GOT3 (cell line): Measurements from ENCODE around the gene TRIM63.

Experiments used
- DNase-seq: peaks from one replicate; lab custom pipeline; 2025; ENCODE audit warnings: mixed read lengths; lab: John Stamatoyannopoulos, UW

Gene TRIM63

GRCh38 chr1:26034504-26035202 is 32.8 kb downstream of the TRIM63 start:
- no peak for DNase-seq

DNA sequence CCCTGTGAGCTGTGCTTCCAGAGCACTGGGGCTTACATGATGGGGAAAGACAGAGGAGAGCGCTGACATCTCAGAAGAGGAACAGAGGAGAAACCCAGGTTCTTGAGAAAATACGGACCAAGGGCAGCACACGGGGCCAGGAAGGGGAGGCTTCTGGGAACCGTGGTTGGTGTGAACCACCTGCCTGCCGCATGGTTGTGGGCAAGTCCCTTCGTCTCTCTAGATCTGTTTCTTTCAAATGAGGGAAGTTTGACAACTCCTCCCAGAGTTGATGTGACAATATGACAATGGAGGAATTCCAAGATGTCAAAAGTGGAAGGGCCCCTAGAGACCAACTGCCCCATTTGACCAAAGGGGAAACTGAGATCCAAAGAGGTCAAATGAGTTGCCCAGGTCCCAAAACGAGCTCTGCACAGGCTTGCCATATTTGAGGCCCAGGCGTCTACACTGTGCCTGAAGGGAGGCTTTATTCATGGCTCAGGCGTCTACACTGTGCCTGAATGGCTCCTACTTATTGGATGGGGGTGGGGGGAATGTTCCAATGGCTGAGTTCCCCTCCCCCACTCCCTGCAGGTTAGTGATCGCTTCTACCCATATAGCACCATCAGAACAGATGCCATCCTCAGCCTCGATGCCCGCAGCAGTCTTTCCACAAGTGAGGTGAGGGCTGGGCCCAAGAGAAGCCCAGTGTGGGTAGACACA is 34.6 kb downstream of the TRIM63 start:
- no peak for DNase-seq

DNA sequence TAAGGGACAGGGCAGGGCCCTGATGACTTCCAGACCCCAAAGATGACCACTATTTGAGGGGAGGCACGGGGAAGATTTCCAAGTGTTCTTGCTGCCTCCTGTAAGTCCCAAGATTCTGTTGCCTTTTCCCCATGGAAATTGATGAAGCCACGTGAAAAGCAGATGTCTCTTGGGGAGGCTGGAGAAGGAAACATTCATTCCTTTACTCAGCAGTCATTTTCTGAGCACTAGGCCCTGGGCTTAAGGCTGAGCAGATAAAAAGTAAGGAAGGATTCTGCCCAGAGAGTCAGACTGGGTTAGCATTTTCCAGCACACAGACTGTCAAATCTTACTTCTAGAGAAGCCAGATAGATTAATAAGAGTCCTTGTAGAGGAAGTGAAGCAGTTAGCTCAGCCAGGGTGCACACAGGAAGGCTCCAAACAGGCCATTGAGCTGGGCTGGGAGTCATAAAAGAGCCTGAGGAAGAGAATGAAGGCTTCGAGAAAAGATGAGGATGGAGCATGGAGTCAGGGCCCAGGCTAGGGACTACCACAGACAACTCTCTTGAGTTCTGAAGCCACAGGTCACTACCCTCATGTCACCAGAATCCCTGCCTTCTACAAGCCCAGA is 35.7 kb downstream of the TRIM63 start:
- no peak for DNase-seq

- no peak for DNase-seq
Measured at GRCh38 chr1:26031196-26031595, 36.2 kb downstream of the TRIM63 start.

DNA sequence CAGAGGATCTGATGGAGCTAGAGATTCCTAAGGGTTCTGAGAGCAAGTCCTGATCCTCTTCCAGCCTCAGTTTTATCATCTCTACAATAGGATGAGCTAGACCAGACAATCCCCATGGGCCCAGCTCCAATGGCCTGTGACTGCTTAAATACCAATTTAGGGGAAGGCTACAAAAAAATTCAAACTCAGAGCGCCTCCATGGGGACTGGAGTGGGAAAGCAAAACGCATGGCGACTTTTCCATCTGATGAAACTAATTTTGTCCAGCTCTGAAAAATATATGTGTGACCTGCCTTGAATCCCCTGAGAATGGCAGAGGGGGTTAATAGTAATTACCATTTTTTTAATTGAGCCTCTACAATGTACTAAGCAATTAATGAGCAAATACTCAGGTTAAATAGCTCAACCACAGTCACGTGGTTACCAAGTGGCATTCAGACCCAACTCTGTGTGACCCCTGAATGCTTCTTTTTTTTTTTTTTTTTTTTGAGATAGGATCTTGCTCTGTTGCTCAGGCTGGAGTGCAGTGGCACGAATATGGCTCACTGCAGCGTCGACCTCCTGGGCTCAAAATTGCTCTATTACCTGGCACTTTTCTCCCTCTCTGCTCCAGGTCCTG is 37.5 kb downstream of the TRIM63 start:
- no peak for DNase-seq

GRCh38 chr1:26029054-26029863 is 38.2 kb downstream of the TRIM63 start:
- DNase-seq = no peak

DNA sequence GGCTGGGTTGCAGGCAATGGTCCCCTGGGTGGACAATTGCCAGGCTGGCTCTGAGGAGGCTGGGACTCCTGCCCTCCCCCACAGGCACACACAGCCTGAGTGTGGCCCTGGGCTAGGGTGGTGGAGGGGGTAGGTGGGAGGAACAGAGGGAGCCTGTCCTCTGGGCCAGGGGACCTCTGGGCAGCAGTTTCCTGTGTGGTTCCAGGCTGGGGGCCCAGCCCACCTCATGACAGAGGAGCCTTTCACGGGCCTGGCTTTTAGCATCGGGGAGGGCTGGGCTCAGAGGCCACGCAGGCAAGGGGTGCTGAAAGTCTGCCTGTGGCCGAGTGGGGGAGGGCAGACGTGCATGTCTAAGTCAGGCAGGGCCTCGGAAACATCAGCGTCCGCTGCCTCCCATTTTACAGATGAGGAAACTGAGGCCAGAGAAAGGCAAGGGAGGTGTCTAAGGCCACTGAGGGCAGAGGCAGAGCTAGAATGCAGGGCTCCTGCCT is 38.9 kb downstream of the TRIM63 start:
- DNase-seq = no peak

DNA sequence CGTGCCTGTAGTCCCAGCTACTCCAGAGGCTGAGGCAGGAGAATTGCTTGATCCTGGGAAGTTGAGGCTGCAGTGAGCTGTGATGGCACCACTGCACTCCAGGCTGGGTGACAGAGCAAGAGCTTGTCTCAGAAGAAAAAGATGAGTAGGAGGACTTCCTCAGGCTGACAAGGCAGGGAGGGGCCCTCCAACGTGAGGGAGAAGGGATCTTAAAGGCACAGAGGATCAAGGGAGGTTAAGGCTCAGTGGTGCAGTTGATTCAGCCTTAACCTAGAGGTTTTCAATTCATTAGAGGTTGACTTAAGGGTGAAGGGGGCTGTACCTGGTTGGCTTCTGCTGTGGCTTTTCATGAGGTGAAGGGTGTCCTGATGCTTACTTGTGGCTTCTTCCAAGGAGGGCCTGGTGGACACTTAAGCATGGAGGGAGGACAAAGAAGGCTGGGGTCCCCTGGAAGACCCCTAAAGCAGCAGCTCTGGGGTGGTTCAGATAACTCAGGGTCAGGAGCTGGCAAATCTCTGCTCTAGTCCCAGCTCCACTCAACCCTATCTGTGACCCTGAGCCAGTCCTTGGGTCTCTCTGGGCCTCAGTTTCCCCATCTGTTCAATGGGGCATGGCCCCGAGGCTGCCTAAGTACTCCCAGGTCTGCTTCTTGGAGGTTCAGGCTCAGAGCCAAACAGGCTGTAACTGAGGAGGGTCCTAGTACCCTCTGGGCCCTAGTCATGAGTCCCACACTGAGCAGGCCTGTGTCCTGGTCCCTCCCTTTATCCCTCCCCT is 39.5 kb downstream of the TRIM63 start:
- no peak for DNase-seq

DNA sequence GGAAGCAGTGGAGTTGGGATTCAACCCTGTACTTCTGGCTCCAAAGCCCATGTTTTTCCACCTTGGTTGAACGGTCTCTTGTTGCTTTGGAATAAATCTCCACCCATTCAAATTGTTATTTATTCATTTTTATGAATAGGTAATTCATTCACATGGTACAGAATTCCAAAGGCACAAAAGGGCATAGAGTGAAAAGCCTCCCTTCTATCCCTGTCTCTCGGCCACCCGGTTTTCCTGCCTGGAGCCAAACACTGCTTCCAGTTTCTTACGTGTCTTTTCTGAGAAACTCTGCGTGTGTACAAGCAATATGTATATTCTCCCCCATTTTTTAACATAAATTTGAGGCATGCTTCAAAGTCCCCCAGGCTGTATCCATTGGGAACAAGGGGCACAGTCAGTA is 41.9 kb downstream of the TRIM63 start:
- DNase-seq = no peak

- no peak for DNase-seq
Measured at GRCh38 chr1:26025060-26025459, 42.4 kb downstream of the TRIM63 start.

DNA sequence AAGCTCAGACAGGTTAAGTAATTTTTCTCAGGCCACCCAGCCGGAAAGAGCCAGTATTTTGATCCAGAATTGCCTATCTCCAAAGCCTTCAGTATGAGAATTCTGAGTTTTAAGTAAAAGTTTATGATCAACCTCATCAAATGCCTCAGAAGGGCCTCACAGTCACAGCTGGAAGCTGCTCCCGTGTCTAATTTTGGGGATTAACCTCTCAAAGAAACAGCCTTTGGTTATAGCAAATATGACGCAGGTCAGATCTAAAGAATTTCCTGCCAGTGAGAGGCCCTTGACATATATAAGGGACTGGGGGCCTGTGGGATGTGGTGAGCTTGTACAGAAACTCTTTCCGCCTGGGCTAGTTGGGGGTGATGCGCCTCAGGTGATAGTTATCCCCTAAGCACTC is 43.6 kb downstream of the TRIM63 start:
- DNase-seq = no peak

DNA sequence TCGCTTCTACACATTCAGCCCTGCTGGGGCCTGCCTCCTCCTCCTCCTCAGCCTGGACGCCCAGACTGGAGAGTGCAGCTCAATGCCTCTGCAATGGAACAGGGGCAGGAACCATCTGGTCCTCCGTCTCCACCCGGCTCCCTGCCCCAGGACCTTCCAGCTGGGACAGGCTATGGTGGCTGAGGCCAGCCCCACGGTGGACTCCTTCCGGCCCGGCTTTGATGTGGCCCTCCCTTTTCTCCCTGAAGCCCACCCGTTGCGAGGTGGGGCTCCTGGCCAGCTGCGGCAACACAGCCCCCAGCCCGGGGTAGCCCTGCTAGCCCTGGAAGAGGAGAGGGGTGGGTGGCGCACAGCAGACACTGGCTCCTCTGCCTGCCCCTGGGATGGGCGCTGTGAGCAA is 44.4 kb downstream of the TRIM63 start:
- DNase-seq = no peak

GRCh38 chr1:26022404-26022779 is 45.0 kb downstream of the TRIM63 start:
- no peak for DNase-seq

GRCh38 chr1:26021647-26022403 is 45.6 kb downstream of the TRIM63 start, which contains the start of gene EXTL1:
TSS of gene EXTL1 (plus strand) at chr1:26021775. CDS start at chr1:26022647, 872 bp downstream.
- no peak for DNase-seq

DNA sequence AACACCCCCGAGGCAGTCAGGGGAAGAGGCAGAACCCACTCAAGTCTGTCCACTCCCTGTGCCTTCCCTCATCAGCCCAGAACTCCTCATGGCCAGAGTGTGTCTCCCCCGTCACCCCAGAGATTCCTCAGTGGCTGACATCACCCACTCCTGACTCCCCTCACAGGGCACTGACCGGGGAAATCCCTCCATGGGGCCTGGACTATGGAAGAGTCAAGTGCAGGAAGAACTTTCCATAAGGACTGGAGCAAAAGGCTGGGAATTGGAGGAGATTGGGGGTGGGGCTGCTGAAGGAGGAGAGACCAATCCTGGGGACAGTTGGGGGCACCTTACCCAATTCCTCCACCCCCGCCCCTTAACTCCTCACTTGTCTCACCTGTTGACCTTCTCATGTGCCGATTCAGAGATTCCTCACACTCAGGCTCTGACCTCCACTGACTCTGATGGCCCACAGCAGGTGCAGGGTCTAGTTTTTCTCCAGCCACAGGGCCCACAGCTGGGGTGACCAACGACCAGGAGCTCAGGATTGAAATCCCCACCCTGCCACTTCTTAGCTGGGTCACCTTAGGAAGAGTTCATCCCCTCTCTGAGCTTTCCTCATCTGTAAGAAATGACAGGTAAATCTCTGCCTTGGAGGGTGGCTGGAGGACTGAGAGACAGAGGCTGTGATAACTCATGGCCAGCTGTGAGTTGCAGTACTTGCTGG is 46.3 kb downstream of the TRIM63 start:
- no peak for DNase-seq

DNA sequence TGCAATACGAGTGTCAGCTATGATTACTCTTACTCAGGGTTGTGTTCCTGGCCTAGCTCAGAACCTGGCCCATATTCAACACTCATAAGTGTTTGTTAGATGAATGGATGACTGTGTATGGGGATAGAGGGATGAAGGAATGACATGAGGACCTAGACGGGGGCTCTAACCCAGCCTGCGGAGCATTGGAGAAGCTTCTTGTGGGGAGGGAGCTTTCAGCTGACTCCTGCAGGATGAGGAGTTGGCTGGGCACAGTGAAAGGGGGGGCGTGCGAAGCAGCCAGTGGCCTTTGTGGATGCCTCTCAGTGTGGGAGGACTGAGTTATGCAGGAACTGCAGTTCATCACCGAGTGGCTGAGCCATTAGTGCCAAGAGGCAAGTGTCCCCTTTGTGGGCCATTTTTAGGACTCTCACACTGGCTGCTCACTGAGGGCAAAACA is 47.1 kb downstream of the TRIM63 start:
- DNase-seq = no peak

DNA sequence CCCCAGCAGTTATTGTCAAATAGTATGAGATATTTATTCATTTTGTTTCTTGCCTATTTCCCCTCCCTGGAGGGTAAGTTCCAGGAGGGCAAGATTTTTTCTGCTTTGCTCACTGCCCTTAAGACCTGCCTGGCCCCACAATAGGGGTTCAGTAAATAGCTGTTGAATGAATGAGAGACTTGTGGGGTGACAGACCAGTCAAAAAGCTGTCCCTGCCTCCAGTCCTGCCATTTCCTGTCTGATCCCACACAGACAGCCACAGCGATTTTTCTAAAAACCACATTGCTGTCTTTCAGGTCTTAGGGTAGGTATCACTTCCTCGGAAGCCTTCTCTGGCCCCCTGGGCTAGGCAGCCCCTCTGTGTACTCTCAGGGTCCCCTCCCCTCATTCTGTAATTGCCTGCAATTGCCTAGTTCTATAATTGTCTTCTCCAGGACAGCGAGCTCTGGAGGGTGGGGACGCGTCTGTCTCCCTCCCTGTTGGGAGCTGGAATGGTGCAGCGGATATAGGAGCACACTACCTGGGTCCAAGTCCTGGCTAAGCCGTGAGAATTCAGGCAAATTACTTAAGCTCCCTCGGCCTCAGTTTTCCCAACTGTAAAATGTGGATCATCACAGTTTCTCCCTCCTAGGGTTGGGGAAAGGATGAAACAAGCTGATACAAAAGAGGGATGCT is 47.7 kb downstream of the TRIM63 start:
- no peak for DNase-seq

DNA sequence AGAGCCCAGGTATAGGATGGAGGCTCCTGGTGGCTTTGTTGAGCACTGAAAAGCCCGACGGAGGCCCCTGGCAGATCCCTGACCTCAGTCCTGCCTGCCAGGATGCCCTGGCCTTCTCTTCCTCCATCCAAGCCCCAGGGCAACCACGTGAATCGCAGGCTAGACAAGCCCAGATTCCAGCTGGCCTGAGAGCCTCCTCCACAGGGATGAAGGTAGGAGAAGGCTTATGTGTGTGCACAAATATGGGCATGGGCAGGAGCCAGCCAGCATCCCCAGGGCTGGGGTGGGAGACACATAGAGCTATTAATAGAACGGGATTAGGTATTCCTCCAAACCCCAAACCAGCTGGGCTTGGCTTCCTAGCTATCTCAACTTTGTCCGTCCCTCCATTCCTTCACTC is 49.8 kb downstream of the TRIM63 start:
- DNase-seq = no peak

DNA sequence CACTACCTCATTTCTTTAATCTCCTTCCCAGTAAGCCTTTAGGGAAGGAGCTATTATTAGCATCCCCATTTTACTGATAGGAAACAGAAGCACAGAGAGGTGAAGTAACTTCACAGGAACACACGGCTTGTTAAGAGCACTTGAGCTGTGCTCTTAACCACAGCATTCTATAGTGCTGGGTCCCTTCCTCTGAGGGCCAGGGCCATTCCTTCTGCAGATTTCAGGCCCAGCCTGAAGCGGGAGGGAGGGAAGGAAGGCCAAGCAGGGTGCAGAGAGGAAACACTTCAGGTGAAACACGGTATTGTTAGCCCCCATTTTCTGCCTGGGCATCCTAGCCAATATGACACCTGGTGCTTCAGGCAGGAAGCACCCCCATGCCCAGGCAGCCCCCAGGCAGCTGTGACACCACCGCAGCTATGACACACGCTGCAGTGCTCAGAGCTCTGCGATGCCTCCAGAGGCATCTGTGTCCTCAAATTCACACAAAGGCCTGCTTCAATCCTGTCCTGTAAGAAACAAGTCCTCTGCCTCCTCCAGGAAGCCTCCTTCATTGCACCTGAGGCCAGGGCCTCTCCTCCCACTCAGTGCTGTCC is 50.4 kb downstream of the TRIM63 start:
- DNase-seq = no peak
